ENCODE data around the gene ZFAND3. TPM values are rescaled to one million over a fixed set of nuclear protein-coding genes. Genes with fewer than 3 reads are reported as not detected.

Gene ZFAND3
- total RNA-seq, 6 donors from 2014 or later: 26.2 to 66.4 (median 55.5) TPM

DNA sequence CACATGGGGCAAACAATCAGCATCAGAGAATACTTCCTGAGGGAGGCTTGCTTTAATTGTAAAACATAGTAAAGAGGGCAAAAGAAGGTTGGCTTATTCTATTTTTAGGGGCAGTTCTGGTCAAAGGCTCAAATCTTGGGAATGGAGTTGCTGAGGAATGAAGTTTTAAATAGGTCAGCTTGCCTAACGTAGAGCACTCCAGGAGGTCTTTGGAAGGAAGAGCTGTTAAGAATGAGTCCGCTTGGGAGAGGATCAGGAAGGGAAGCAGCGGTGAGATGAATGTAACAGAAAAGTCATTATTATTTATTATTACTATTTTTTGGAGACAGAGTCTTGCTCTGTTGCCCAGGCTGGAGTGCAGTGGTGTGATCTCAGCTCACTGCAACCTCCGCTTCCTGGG is 108.7 kb downstream of the ZFAND3 start:
- no peak for TF ChIP-seq CTCF (IDR thresholded peaks at IDR 0.05)
- no peak for TF ChIP-seq POLR2AphosphoS5 (IDR thresholded peaks at IDR 0.05)
- no peak for TF ChIP-seq POLR2A (IDR thresholded peaks at IDR 0.05)
- TF ChIP-seq EP300 (IDR thresholded peaks at IDR 0.05): no peak
- 90 to 91% methylated on average over 4 of the region's 4 CpGs for WGBS, 2 donors
- ATAC-seq (ENCODE audit: low FRiP score in 2 of 2): no peak
- DNase-seq: no peak
- Histone ChIP-seq H3K9me3 (no peaks in the 10 kb centered on the region), H3K4me3 (no peak overlapping the region), H3K27ac (no peak overlapping the region), H3K27me3 (no peaks in the 10 kb centered on the region), H3K36me3 (no peaks in the 10 kb centered on the region), H3K4me1 (peaks cover 0 to 21% (median 3%) of the 10 kb centered on the region in 4 donors)

GRCh38 chr6:37930288-37930971 is 110.9 kb downstream of the ZFAND3 start:
- Histone ChIP-seq H3K27ac (no peak overlapping the region), H3K4me1 (peaks cover 0 to 21% (median 3%) of the 10 kb centered on the region in 4 donors), H3K36me3 (no peaks in the 10 kb centered on the region), H3K9me3 (no peaks in the 10 kb centered on the region), H3K27me3 (no peaks in the 10 kb centered on the region), H3K4me3 (no peak overlapping the region)
- ATAC-seq (ENCODE audit: low FRiP score in 2 of 2): no peak
- WGBS, 2 donors: 91% methylated on average over 4 of the region's 4 CpGs
- DNase-seq: no peak
- TF ChIP-seq EP300 (IDR thresholded peaks at IDR 0.05) (no peak), POLR2AphosphoS5 (IDR thresholded peaks at IDR 0.05) (no peak), CTCF (IDR thresholded peaks at IDR 0.05) (no peak), POLR2A (IDR thresholded peaks at IDR 0.05) (no peak)

DNA sequence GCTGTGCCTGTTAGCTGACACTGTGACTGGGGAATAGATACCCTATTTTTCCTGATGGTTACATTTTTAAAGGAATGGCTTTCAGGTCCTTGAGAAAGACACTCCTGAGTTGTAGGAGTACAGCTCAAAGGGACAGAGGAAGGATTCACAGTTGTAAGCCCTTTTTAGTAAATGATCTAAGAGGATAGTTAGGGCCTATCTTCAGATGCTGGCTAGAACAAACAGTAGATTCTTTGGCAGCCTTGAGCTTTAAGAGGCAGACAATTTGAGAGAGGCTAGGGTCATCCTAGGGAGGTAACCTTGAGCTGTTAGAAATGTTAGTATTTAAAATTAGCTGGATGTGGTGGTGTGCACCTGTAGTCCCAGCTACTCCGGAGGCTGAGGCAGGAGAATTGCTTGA is 111.5 kb downstream of the ZFAND3 start:
- no peak for ATAC-seq (ENCODE audit: low FRiP score in 2 of 2)
- H3K27me3 ChIP-seq: no peaks in the 10 kb centered on the region
- WGBS, 2 donors: 87 to 100% methylated on average over 1 of the region's 1 CpG

DNA sequence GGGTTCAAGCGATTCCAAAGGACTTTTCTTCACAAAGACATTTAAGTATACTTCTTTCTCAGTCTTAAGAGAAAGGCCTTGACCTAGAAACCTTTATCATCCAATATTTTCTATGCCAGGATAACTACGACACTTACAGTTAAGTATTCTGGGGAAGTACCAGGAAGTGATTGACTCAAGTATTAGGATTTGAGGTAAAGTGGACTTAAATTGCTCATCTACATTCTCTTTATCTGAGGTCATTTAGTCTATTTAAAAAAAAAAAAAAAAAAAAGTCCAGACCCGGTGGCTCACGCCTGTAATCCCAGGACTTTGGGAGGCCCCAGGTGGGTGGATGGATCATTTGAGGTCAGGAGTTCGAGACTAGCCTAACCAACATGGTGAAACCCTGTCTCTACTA is 114.7 kb downstream of the ZFAND3 start:
- TF ChIP-seq POLR2A (IDR thresholded peaks at IDR 0.05): no peak
- DNase-seq (no peak), ATAC-seq (ENCODE audit: low FRiP score in 2 of 2) (no peak)
- H3K9me3 ChIP-seq: no peaks in the 10 kb centered on the region
- no peak overlapping the region for H3K27ac ChIP-seq
- H3K27me3 ChIP-seq: no peaks in the 10 kb centered on the region
- WGBS, 2 donors: 83 to 91% methylated on average over 5 of the region's 5 CpGs
- H3K36me3 ChIP-seq: no peaks in the 10 kb centered on the region
- H3K4me3 ChIP-seq: no peak overlapping the region
- peaks cover 0 to 35% (median 6%) of the 10 kb centered on the region in 4 donors for H3K4me1 ChIP-seq

More for the DNA sequence above, 111.5 kb downstream of the ZFAND3 start:
- Histone ChIP-seq H3K36me3 (no peaks in the 10 kb centered on the region), H3K9me3 (no peaks in the 10 kb centered on the region), H3K4me3 (no peak overlapping the region), H3K27ac (no peak overlapping the region), H3K4me1 (peaks cover 0 to 25% (median 3%) of the 10 kb centered on the region in 4 donors)
- no peak for DNase-seq
- TF ChIP-seq POLR2A (IDR thresholded peaks at IDR 0.05): no peak
- TF ChIP-seq CTCF (IDR thresholded peaks at IDR 0.05): no peak
- TF ChIP-seq POLR2AphosphoS5 (IDR thresholded peaks at IDR 0.05): no peak
- TF ChIP-seq EP300 (IDR thresholded peaks at IDR 0.05): no peak

GRCh38 chr6:37936150-37936549 is 116.6 kb downstream of the ZFAND3 start:
- H3K4me1 ChIP-seq: peaks cover 0 to 31% (median 6%) of the 10 kb centered on the region in 4 donors
- no peaks in the 10 kb centered on the region for H3K36me3 ChIP-seq
- no peak for ATAC-seq (ENCODE audit: low FRiP score in 2 of 2)
- no peak for TF ChIP-seq POLR2AphosphoS5 (IDR thresholded peaks at IDR 0.05)
- no peak for TF ChIP-seq POLR2A (IDR thresholded peaks at IDR 0.05)
- no peak for TF ChIP-seq CTCF (IDR thresholded peaks at IDR 0.05)
- TF ChIP-seq EP300 (IDR thresholded peaks at IDR 0.05): no peak
- no peaks in the 10 kb centered on the region for H3K9me3 ChIP-seq
- DNase-seq: no peak
- WGBS, 2 donors: 85 to 89% methylated on average over 2 of the region's 2 CpGs
- no peak overlapping the region for H3K27ac ChIP-seq
- no peak overlapping the region for H3K4me3 ChIP-seq
- H3K27me3 ChIP-seq: no peaks in the 10 kb centered on the region

Data from upper lobe of left lung (tissue), 6 donors.